Kidney (tissue), 14 donors: ENCODE data around the gene HOXD9. TPM values are rescaled to one million over a fixed set of nuclear protein-coding genes. Genes with fewer than 3 reads are reported as not detected.

Experiments used
- DNase-seq, 5 donors: peaks; one replicate each; pipeline ENCODE4 v3.0.0-alpha.2; 2013 to 2020
- FAIRE-seq: peaks from 2 replicates; lab custom pipeline; 2012; peaks lifted over from hg19 to GRCh38; lab: Jason Lieb, UNC
- H3K27ac ChIP-seq, 2 donors: one replicate each; pipeline ENCODE4 v1.7.0; 2013; ENCODE audit warnings: low read depth in 2 of 2, low read length in 2 of 2, inconsistent platforms in 1 of 2
- H3K27me3 ChIP-seq: one replicate; pipeline ENCODE4 v1.7.1; 2013; ENCODE audit warnings: low read length, inconsistent platforms; ENCODE audit not compliant: control insufficient read depth, insufficient read depth
- H3K36me3 ChIP-seq, 3 donors: one replicate each; pipeline versions ENCODE4 v1.7.0 to v1.7.1; 2013; ENCODE audit warnings: low read length in 3 of 3, control low read depth in 1 of 3, inconsistent platforms in 1 of 3; ENCODE audit not compliant: insufficient read depth in 3 of 3, control insufficient read depth in 2 of 3
- H3K4me1 ChIP-seq, 3 donors: one replicate each; pipeline versions ENCODE4 v1.7.0 to v1.7.1; 2013; ENCODE audit warnings: low read length in 3 of 3, inconsistent platforms in 1 of 3, low read depth in 1 of 3; ENCODE audit not compliant: control insufficient read depth in 2 of 3, insufficient read depth in 2 of 3
- H3K4me3 ChIP-seq, 3 donors: one replicate each; pipeline versions ENCODE4 v1.7.0 to v1.8.1; 2013; ENCODE audit warnings: low read length in 3 of 3, control low read depth in 1 of 3, inconsistent platforms in 1 of 3
- H3K9ac ChIP-seq, 3 donors: one replicate each; pipeline versions ENCODE4 v1.7.0 to v1.7.1; 2013; ENCODE audit warnings: low read length in 3 of 3, control low read depth in 1 of 3, inconsistent platforms in 1 of 3
- H3K9me3 ChIP-seq, 3 donors: one replicate each; pipeline versions ENCODE4 v1.7.0 to v1.7.1; 2013; ENCODE audit warnings: low read length in 3 of 3, control low read depth in 1 of 3, inconsistent platforms in 1 of 3; ENCODE audit not compliant: control insufficient read depth in 2 of 3, insufficient read depth in 1 of 3
- CTCF ChIP-seq: IDR thresholded peaks from 3 replicates; pipeline ENCODE4 v1.5.1; 2012; ENCODE audit warnings: mild to moderate bottlenecking, moderate library complexity, borderline replicate concordance; ENCODE audit not compliant: insufficient read depth; ENCODE audit errors: extremely low read depth
- intact Hi-C: fragments of 100-400 bp; cut with DNase I; formaldehyde crosslinking; loops from one replicate; pipeline ENCODE4 v1.11.1; 2022
- polyA plus RNA-seq: library from polyadenylated mRNA; stranded (reverse); fragments of 350-450 nt; fragmentation: Illumina TruSeq; extraction: RNeasy Lipid Tissue Mini Kit (QIAGEN cat#74804); gene quantifications from one replicate; pipeline ENCODE4 v1.2.3, GENCODE V29; 2014; ENCODE audit warnings: low read depth, low replicate concordance; ENCODE audit not compliant: insufficient read depth
- total RNA-seq: library from RNA; stranded (reverse); fragmentation: NEBNext Ultra II Directional; extraction: Animal tissue kit (Norgen Biotek cat#: 25700); gene quantifications from one replicate; pipeline ENCODE4 v1.2.1, GENCODE V29; 2021
- donor health status: control.
- donor health status: control.
- donor health status: control.
- donor health status: control.
- donor health status: control.
- donor health status: DM: yes; HTN: yes; CAD: no.
- donor health status: Normal renal cell carcinoma (clear cell type).

Gene HOXD9
- total and polyA plus RNA-seq, 2 donors from 2014 or later = 36.4 to 36.5 TPM

GRCh38 chr2:176137906-176138305 is 15.4 kb downstream of the HOXD9 start:
- H3K9ac ChIP-seq = peak overlapping the region; percentile 80 to 97 (median 95)
- peak overlapping the region; percentile 94 to 97 for H3K27ac ChIP-seq
- no peaks in the 10 kb centered on the region for H3K9me3 ChIP-seq
- intact Hi-C loops = no loop called here
- DNase-seq (peak in 3 of 5 donors; percentile 36 to 43 (median 39)), FAIRE-seq (no peak)
- no peak for TF ChIP-seq CTCF
- H3K4me1 ChIP-seq = peaks cover 8 to 25% (median 19%) of the 10 kb centered on the region in 3 donors
- peak overlapping the region; percentile 71 to 84 (median 73) for H3K4me3 ChIP-seq
- no peaks in the 10 kb centered on the region for H3K36me3 ChIP-seq
- no peaks in the 10 kb centered on the region for H3K27me3 ChIP-seq

- Histone ChIP-seq H3K4me1 (peaks cover 8 to 25% (median 18%) of the 10 kb centered on the region in 3 donors), H3K4me3 (peak overlapping the region; percentile 71 to 84 (median 73)), H3K36me3 (no peaks in the 10 kb centered on the region), H3K27me3 (no peaks in the 10 kb centered on the region), H3K9ac (peak overlapping the region; percentile 80 to 97 (median 95)), H3K27ac (peak overlapping the region; percentile 94 to 97), H3K9me3 (no peaks in the 10 kb centered on the region)
- no peak for FAIRE-seq
- intact Hi-C loops = no loop called here
- peak; percentile 64 to 91 (median 85) for DNase-seq
- no peak for TF ChIP-seq CTCF
Observed at GRCh38 chr2:176138526-176138922, 16.0 kb downstream of the HOXD9 start.

DNA sequence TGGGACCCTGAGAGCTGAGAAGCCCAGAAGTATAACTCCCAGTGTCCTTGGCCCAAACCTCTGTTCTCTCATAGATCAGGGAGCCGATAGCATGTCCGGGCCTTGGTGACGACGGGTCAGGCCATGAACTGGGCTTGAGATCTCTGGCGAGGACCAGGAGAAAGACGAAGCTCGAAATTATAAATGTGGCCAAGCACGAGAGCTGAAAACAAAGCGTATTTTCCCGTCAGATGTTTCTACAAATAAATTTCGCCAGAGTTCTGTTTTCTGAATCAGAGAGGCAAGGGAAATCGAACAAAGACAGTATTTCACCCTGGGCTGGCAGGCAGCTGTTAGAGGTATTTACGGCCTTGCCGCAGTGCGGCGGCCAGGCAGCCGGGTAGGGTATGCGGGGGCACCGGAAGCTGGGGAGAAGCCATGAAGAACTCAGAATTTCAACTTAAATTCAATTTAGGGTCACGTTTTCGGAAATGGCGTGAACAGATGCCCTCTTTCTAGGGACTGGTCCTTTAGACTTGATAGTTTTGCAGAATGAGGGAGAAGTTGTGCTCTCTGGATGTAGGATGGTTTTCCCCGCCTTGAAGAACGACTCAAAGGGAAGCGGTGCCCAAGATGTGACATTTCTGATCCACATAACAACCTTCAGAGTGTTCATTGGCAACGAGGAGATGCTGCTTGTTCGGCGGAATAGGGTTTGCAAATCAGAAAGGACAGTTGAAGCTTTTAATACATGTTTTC is 16.6 kb downstream of the HOXD9 start:
- Histone ChIP-seq H3K9ac (peak overlapping the region; percentile 44 to 95 (median 80)), H3K4me1 (peaks cover 6 to 25% (median 18%) of the 10 kb centered on the region in 3 donors), H3K27ac (peak overlapping the region; percentile 94 to 97), H3K4me3 (peak overlapping the region; percentile 71 to 84 (median 73)), H3K9me3 (no peaks in the 10 kb centered on the region), H3K27me3 (no peaks in the 10 kb centered on the region), H3K36me3 (no peaks in the 10 kb centered on the region)
- FAIRE-seq = no peak
- no peak for TF ChIP-seq CTCF
- intact Hi-C loops = no loop called here
- peak in 3 of 5 donors; percentile 58 to 76 (median 75) for DNase-seq
